Keratinocyte (primary cell): Measurements from ENCODE around the gene ZNF664. TPM values are rescaled to one million over a fixed set of nuclear protein-coding genes. Genes with fewer than 3 reads are reported as not detected.

Experiments used
- DNase-seq: peaks from one replicate; pipeline ENCODE4 v3.0.0-alpha.2; 2011; ENCODE audit warnings: low read depth, missing footprints, low spot score
- FAIRE-seq: peaks from 2 replicates; lab custom pipeline; 2011; peaks lifted over from hg19 to GRCh38; lab: Jason Lieb, UNC
- H2AFZ ChIP-seq: 2 replicates; pipeline ENCODE4 v1.6.0; 2012; ENCODE audit warnings: low read length, control low read depth, inconsistent platforms; ENCODE audit not compliant: control insufficient read depth
- H3K27ac ChIP-seq: 2 replicates; pipeline ENCODE4 v1.5.1; 2011; ENCODE audit warnings: low read length; ENCODE audit not compliant: control insufficient read depth, insufficient read depth
- H3K27me3 ChIP-seq: 3 replicates; pipeline ENCODE4 v1.6.0; 2011; ENCODE audit warnings: low read length; ENCODE audit not compliant: control insufficient read depth, insufficient read depth; ENCODE audit errors: extremely low read depth
- H3K36me3 ChIP-seq, 2 experiments: 2 replicates in 1 of 2; 3 replicates in 1 of 2; pipeline ENCODE4 v1.5.1; 2011; ENCODE audit warnings: low read length in 2 of 2, mild to moderate bottlenecking in 1 of 2; ENCODE audit not compliant: control insufficient read depth in 2 of 2, insufficient read depth in 2 of 2; ENCODE audit errors: extremely low read depth in 1 of 2
- H3K4me1 ChIP-seq: 3 replicates; pipeline ENCODE4 v1.5.1; 2011; ENCODE audit warnings: low read length; ENCODE audit not compliant: control insufficient read depth, insufficient read depth; ENCODE audit errors: extremely low read depth
- H3K4me2 ChIP-seq: 3 replicates; pipeline ENCODE4 v1.6.0; 2011; ENCODE audit warnings: low read depth, low read length; ENCODE audit not compliant: control insufficient read depth, insufficient read depth; ENCODE audit errors: extremely low read depth
- H3K4me3 ChIP-seq, 3 experiments: fragments of 200-600 bp in 1 of 3; sonication (generic) in 1 of 3; 2 replicates in 2 of 3; 3 replicates in 1 of 3; pipeline ENCODE4 v1.5.1; 2011 to 2016; ENCODE audit warnings: low read length in 3 of 3, mild to moderate bottlenecking in 3 of 3, control low read depth in 2 of 3, inconsistent platforms in 1 of 3, low read depth in 1 of 3, mixed read lengths in 1 of 3, mixed run types in 1 of 3, moderate library complexity in 1 of 3; ENCODE audit not compliant: control insufficient read depth in 2 of 3, insufficient read depth in 2 of 3; ENCODE audit errors: extremely low read depth in 1 of 3
- H3K79me2 ChIP-seq: 2 replicates; pipeline ENCODE4 v1.6.0; 2012; ENCODE audit warnings: low read length; ENCODE audit not compliant: control insufficient read depth, insufficient read depth
- H3K9ac ChIP-seq: 3 replicates; pipeline ENCODE4 v1.6.0; 2011; ENCODE audit warnings: low read length; ENCODE audit not compliant: control insufficient read depth, insufficient read depth; ENCODE audit errors: extremely low read depth
- H3K9me1 ChIP-seq: 3 replicates; pipeline ENCODE4 v1.6.0; 2011; ENCODE audit warnings: low read length; ENCODE audit not compliant: control insufficient read depth, insufficient read depth; ENCODE audit errors: extremely low read depth
- H3K9me3 ChIP-seq: 2 replicates; pipeline ENCODE4 v1.5.1; 2012; ENCODE audit warnings: low read depth, low read length; ENCODE audit not compliant: control insufficient read depth
- H4K20me1 ChIP-seq: 3 replicates; pipeline ENCODE4 v1.6.0; 2011; ENCODE audit warnings: low read length; ENCODE audit not compliant: control insufficient read depth, insufficient read depth; ENCODE audit errors: extremely low read depth
- EZH2 ChIP-seq: IDR thresholded peaks from one replicate; pipeline ENCODE4 v1.6.1; 2012; ENCODE audit warnings: inconsistent platforms, mild to moderate bottlenecking, low read length, moderate library complexity
- dilution Hi-C: fragments of 300-500 bp; cut with MboI; formaldehyde crosslinking; loops from one replicate; pipeline ENCODE4 v1.7.0; 2020; ENCODE audit warnings: low sequenced_read_pairs; ENCODE audit not compliant: extremely low pct_ligation_motif_present
- polyA plus RNA-seq, 5 experiments: library from polyadenylated mRNA; depleted of rRNA in 3 of 5; stranded (reverse) in 3 of 5; stranded (forward) in 1 of 5; unstranded in 1 of 5; fragments of >200 nt; gene quantifications; 1 replicate in 1 of 5; 2 replicates in 3 of 5; 3 replicates in 1 of 5; pipeline versions ENCODE4 v1.2.1 to v1.2.3, GENCODE V29; 2011 to 2012; ENCODE audit warnings: missing spikeins in 2 of 5, low read depth in 1 of 5, low replicate concordance in 1 of 5
- TF ChIP-seq, protein P1 (sequence below), 3 experiments: IDR thresholded peaks in 1 of 3; conservative IDR thresholded peaks in 1 of 3; optimal IDR thresholded peaks in 1 of 3; 2 replicates in 2 of 3; 3 replicates in 1 of 3; pipeline versions ENCODE3 to v1.5.1; 2011; ENCODE audit warnings: low read length in 3 of 3, mild to moderate bottlenecking in 3 of 3, moderate library complexity in 2 of 3, control low read depth in 1 of 3, inconsistent platforms in 1 of 3; ENCODE audit not compliant: insufficient read depth in 2 of 3; ENCODE audit errors: extremely low read depth in 1 of 3

Gene ZNF664
- polyA plus RNA-seq, 1 donor (not counting 4 experiments of a cell fraction or from before 2014, with no cell fraction given), result 48.7 TPM

DNA sequence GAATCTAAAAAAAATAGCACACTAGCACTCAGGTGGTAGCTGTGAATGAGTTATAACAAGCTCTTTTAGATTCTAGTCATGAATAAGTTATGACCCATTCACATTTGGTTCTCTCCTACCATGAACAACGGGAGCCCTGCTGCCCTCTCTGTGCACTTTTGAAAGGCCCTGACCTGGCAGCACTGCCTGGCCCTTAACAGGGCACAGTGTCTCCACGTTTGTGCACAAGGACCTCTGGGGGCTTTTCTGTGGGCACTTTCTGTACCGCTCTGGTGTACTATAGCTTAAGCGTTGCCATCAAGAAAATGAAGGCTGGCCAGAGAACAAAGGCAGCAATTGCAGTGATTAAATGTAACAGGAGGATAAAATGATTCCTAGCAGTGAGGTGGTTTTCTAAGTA, 21.5 kb upstream of the ZNF664 start:
- FAIRE-seq, result no peak
- H3K4me1 ChIP-seq, result no peaks in the 10 kb centered on the region
- H3K4me3 ChIP-seq, result no peak overlapping the region
- H2AFZ ChIP-seq, result no peak overlapping the region
- no peaks in the 10 kb centered on the region for H3K9me3 ChIP-seq
- H3K4me2 ChIP-seq, result no peak overlapping the region
- dilution Hi-C loops, result no loop called here
- no peaks in the 10 kb centered on the region for H3K9me1 ChIP-seq
- no peaks in the 10 kb centered on the region for H3K79me2 ChIP-seq
- no peak overlapping the region for H3K27ac ChIP-seq
- no peak for DNase-seq
- no peaks in the 10 kb centered on the region for H3K27me3 ChIP-seq
- TF ChIP-seq, protein P1, sequence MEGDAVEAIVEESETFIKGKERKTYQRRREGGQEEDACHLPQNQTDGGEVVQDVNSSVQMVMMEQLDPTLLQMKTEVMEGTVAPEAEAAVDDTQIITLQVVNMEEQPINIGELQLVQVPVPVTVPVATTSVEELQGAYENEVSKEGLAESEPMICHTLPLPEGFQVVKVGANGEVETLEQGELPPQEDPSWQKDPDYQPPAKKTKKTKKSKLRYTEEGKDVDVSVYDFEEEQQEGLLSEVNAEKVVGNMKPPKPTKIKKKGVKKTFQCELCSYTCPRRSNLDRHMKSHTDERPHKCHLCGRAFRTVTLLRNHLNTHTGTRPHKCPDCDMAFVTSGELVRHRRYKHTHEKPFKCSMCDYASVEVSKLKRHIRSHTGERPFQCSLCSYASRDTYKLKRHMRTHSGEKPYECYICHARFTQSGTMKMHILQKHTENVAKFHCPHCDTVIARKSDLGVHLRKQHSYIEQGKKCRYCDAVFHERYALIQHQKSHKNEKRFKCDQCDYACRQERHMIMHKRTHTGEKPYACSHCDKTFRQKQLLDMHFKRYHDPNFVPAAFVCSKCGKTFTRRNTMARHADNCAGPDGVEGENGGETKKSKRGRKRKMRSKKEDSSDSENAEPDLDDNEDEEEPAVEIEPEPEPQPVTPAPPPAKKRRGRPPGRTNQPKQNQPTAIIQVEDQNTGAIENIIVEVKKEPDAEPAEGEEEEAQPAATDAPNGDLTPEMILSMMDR (optimal IDR thresholded peaks at IDR 0.05 in 1 of 3, IDR thresholded peaks at IDR 0.05 in 1 of 3, conservative IDR thresholded peaks at IDR 0.05 in 1 of 3; ENCODE audit: extremely low read depth in 1 of 3, insufficient read depth in 2 of 3, low read length in 3 of 3), result no peak
- no peak for TF ChIP-seq EZH2
- no peak overlapping the region for H3K9ac ChIP-seq
- H3K36me3 ChIP-seq, result peaks cover 0 to 2% of the 10 kb centered on the region in 2 experiments
- peaks cover 3% of the 10 kb centered on the region for H4K20me1 ChIP-seq

- Histone ChIP-seq H3K4me1 (no peaks in the 10 kb centered on the region), H3K27ac (no peak overlapping the region), H3K79me2 (no peaks in the 10 kb centered on the region), H3K9ac (no peak overlapping the region), H2AFZ (no peak overlapping the region), H3K36me3 (peaks cover 0 to 2% of the 10 kb centered on the region in 2 experiments), H3K9me3 (no peaks in the 10 kb centered on the region), H3K4me3 (no peak overlapping the region), H4K20me1 (peaks cover 3% of the 10 kb centered on the region), H3K27me3 (no peaks in the 10 kb centered on the region), H3K4me2 (no peak overlapping the region), H3K9me1 (no peaks in the 10 kb centered on the region)
- dilution Hi-C loops, result no loop called here
- FAIRE-seq, result no peak
- no peak for DNase-seq
- no peak for TF ChIP-seq EZH2
- TF ChIP-seq, protein P1 (optimal IDR thresholded peaks at IDR 0.05 in 1 of 3, IDR thresholded peaks at IDR 0.05 in 1 of 3, conservative IDR thresholded peaks at IDR 0.05 in 1 of 3; ENCODE audit: extremely low read depth in 1 of 3, insufficient read depth in 2 of 3, low read length in 3 of 3), result no peak
These were observed 21.0 kb upstream of the ZNF664 start for GRCh38 chr12:123952037-123952436.
